IMR-90 (cell line): Measurements from ENCODE around the gene TAAR9. TPM values are rescaled to one million over a fixed set of nuclear protein-coding genes. Genes with fewer than 3 reads are reported as not detected.

Experiments
- ATAC-seq: fragments of 200-7000 bp; cut with Tn5 transposase; 2 replicates; pipeline ENCODE4 v1.9.1; 2020; ENCODE audit warnings: low read depth, mild to moderate bottlenecking, moderate library complexity
- BruUV-seq: library from RNA; stranded (reverse); fragments of 400-500 nt; replicated peaks from 2 replicates; lab custom pipeline; 2021; lab: Mats Ljungman, UMichigan
- CTCF ChIA-PET: fragments of 300-600 bp; formaldehyde crosslinking; extraction: SDS; loops from one replicate; lab custom pipeline; 2021; ENCODE audit warnings: antibody characterized with exemption; lab: Yijun Ruan, JAX
- POLR2A ChIA-PET: fragments of 300-600 bp; sonication (Branson Sonifier 250); formaldehyde crosslinking; loops from one replicate; lab custom pipeline; 2022; ENCODE audit warnings: antibody characterized with exemption; ENCODE audit not compliant: unreplicated experiment; lab: Charles Lee
- DNase-seq: peaks from one replicate; pipeline ENCODE4 v3.0.0; 2013
- H2AFZ ChIP-seq: replicated peaks from 2 replicates; pipeline ENCODE3; 2013; ENCODE audit warnings: low read length, mild to moderate bottlenecking; ENCODE audit not compliant: poor library complexity
- H2AK5ac ChIP-seq: 2 replicates; pipeline ENCODE4 v1.6.1; 2013; ENCODE audit warnings: low read depth, low read length, inconsistent platforms
- H2AK9ac ChIP-seq: replicated peaks from 2 replicates; pipeline ENCODE3; 2013; ENCODE audit warnings: mild to moderate bottlenecking, low read depth, low read length, moderate library complexity; ENCODE audit not compliant: poor library complexity
- H2BK120ac ChIP-seq: 2 replicates; pipeline ENCODE4 v1.6.1; 2013; ENCODE audit warnings: low read depth, low read length, inconsistent platforms
- H2BK15ac ChIP-seq: 3 replicates; pipeline ENCODE4 v1.6.1; 2013; ENCODE audit warnings: low read depth, low read length, inconsistent platforms
- H2BK20ac ChIP-seq: 2 replicates; pipeline ENCODE4 v1.6.1; 2013; ENCODE audit warnings: low read depth, mild to moderate bottlenecking, inconsistent platforms, low read length, moderate library complexity
- H2BK5ac ChIP-seq: 2 replicates; pipeline ENCODE4 v1.6.1; 2013; ENCODE audit warnings: mild to moderate bottlenecking, low read depth, low read length, inconsistent platforms; ENCODE audit not compliant: poor library complexity, severe bottlenecking
- H3K14ac ChIP-seq: replicated peaks from 2 replicates; pipeline ENCODE4 v1.6.1; 2013; ENCODE audit warnings: low read depth, low read length, inconsistent platforms
- H3K18ac ChIP-seq: 2 replicates; pipeline ENCODE4 v1.6.1; 2013; ENCODE audit warnings: low read depth, low read length, control low read depth
- H3K23ac ChIP-seq: 2 replicates; pipeline ENCODE4 v1.6.1; 2013; ENCODE audit warnings: low read depth, low read length, inconsistent platforms
- H3K27ac ChIP-seq: 2 replicates; pipeline ENCODE4 v1.5.1; 2013; ENCODE audit warnings: mild to moderate bottlenecking, control low read depth, low read length; ENCODE audit not compliant: insufficient read depth
- H3K27me3 ChIP-seq: 2 replicates; pipeline ENCODE4 v1.6.1; 2013; ENCODE audit warnings: low read length; ENCODE audit not compliant: control insufficient read depth, insufficient read depth
- H3K36me3 ChIP-seq: 2 replicates; pipeline ENCODE4 v1.6.1; 2013; ENCODE audit warnings: low read length, mixed read lengths; ENCODE audit not compliant: control insufficient read depth, insufficient read depth
- H3K4ac ChIP-seq: 2 replicates; pipeline ENCODE4 v1.6.1; 2013; ENCODE audit warnings: low read depth, low read length, inconsistent platforms
- H3K4me1 ChIP-seq: 2 replicates; pipeline ENCODE4 v1.6.1; 2013; ENCODE audit warnings: low read length, mixed read lengths; ENCODE audit not compliant: control insufficient read depth, insufficient read depth
- H3K4me2 ChIP-seq: 2 replicates; pipeline ENCODE4 v1.6.1; 2013; ENCODE audit warnings: low read depth, mild to moderate bottlenecking, control low read depth, low read length, moderate library complexity
- H3K4me3 ChIP-seq: 2 replicates; pipeline ENCODE4 v1.5.1; 2013; ENCODE audit warnings: low read depth, mild to moderate bottlenecking, control low read depth, low read length, moderate library complexity; ENCODE audit not compliant: insufficient read depth
- H3K56ac ChIP-seq: 2 replicates; pipeline ENCODE4 v1.6.1; 2013; ENCODE audit warnings: low read length, inconsistent platforms; ENCODE audit not compliant: insufficient read depth; ENCODE audit errors: extremely low read depth
- H3K79me1 ChIP-seq, 2 experiments: 2 replicates each; pipeline ENCODE4 v1.6.1; 2013; ENCODE audit warnings: low read length in 2 of 2, inconsistent platforms in 1 of 2, low read depth in 1 of 2
- H3K9ac ChIP-seq: 2 replicates; pipeline ENCODE4 v1.6.1; 2013; ENCODE audit warnings: low read depth, low read length, control low read depth
- H3K9me1 ChIP-seq: 2 replicates; pipeline ENCODE4 v1.6.1; 2013; ENCODE audit warnings: low read length, inconsistent platforms; ENCODE audit not compliant: insufficient read depth
- H3K9me3 ChIP-seq: 2 replicates; pipeline ENCODE4 v1.6.1; 2013; ENCODE audit warnings: low read length; ENCODE audit not compliant: control insufficient read depth, insufficient read depth
- H4K20me1 ChIP-seq: 2 replicates; pipeline ENCODE4 v1.6.1; 2013; ENCODE audit warnings: low read length, inconsistent platforms; ENCODE audit not compliant: insufficient read depth
- H4K5ac ChIP-seq: 2 replicates; pipeline ENCODE4 v1.6.1; 2013; ENCODE audit warnings: mild to moderate bottlenecking, low read depth, low read length, control low read depth
- H4K8ac ChIP-seq, 2 experiments: 2 replicates each; pipeline ENCODE4 v1.6.1; 2013; ENCODE audit warnings: low read depth in 2 of 2, low read length in 2 of 2, control low read depth in 1 of 2, inconsistent platforms in 1 of 2
- H4K91ac ChIP-seq: 2 replicates; pipeline ENCODE4 v1.6.1; 2013; ENCODE audit warnings: low read depth, low read length, inconsistent platforms; ENCODE audit not compliant: insufficient read depth
- BHLHE40 ChIP-seq: fragments of 150-350 bp; IDR thresholded peaks from 2 replicates; pipeline ENCODE4 v1.6.1; 2016; ENCODE audit warnings: mild to moderate bottlenecking, low read depth, low read length
- CHD1 ChIP-seq: IDR thresholded peaks from 2 replicates; pipeline ENCODE4 v1.6.1; 2012; ENCODE audit warnings: low read depth, low read length, improper control_type of control experiment
- FOS ChIP-seq: fragments of 150-350 bp; IDR thresholded peaks from 2 replicates; pipeline ENCODE4 v1.6.1; 2016; ENCODE audit warnings: low read depth, low read length
- MAFK ChIP-seq: IDR thresholded peaks from 2 replicates; pipeline ENCODE4 v1.6.1; 2012; ENCODE audit warnings: low read depth, low read length, improper control_type of control experiment
- MAZ ChIP-seq: IDR thresholded peaks from 2 replicates; pipeline ENCODE4 v1.6.1; 2012; ENCODE audit warnings: low read depth, mild to moderate bottlenecking, low read length, improper control_type of control experiment, moderate library complexity, borderline replicate concordance
- NFE2L2 ChIP-seq: fragments of 150-350 bp; IDR thresholded peaks from 2 replicates; pipeline ENCODE4 v1.6.1; 2016; ENCODE audit warnings: low read depth, mild to moderate bottlenecking, low read length
- POLR2A ChIP-seq: IDR thresholded peaks from 2 replicates; pipeline ENCODE4 v1.6.1; 2012; ENCODE audit warnings: mild to moderate bottlenecking, low read depth, low read length
- RAD21 ChIP-seq: IDR thresholded peaks from 2 replicates; pipeline ENCODE4 v1.6.1; 2012; ENCODE audit warnings: low read length, improper control_type of control experiment
- RCOR1 ChIP-seq: IDR thresholded peaks from 2 replicates; pipeline ENCODE4 v1.6.1; 2012; ENCODE audit warnings: mild to moderate bottlenecking, low read length, improper control_type of control experiment; ENCODE audit not compliant: insufficient replicate concordance
- RFX5 ChIP-seq: IDR thresholded peaks from 2 replicates; pipeline ENCODE4 v1.8.0; 2012; ENCODE audit warnings: low read depth, mild to moderate bottlenecking, low read length, moderate library complexity
- SMC3 ChIP-seq: fragments of 150-350 bp; IDR thresholded peaks from 2 replicates; pipeline ENCODE4 v1.6.1; 2016; ENCODE audit warnings: low read depth, mild to moderate bottlenecking, antibody characterized with exemption, low read length, moderate library complexity
- WGBS, 2 experiments: methylation state at CpG; one replicate each; pipeline versions ENCODE4 v1.1.5 to v1.1.7; 2013; ENCODE audit warnings: missing lambda C conversion rate in 2 of 2; ENCODE audit not compliant: insufficient read length in 1 of 2; ENCODE audit errors: extremely low coverage in 2 of 2; 5-methylcytosine and 5-hydroxymethylcytosine counted together
- dilution Hi-C: fragments of 300-500 bp; cut with HindIII; formaldehyde crosslinking; loops from one replicate; pipeline ENCODE4 v1.14.3; 2018; ENCODE audit warnings: low sequenced_read_pairs; ENCODE audit not compliant: unreplicated experiment
- in situ Hi-C: fragments of 300-500 bp; cut with MboI; formaldehyde crosslinking; loops from 3 replicates; pipeline ENCODE4 v1.14.3; 2019; ENCODE audit warnings: low sequenced_read_pairs, inconsistent platforms, mixed read lengths
- intact Hi-C: fragments of 100-400 bp; cut with micrococcal nuclease; formaldehyde crosslinking; loops from 2 replicates; pipeline ENCODE4 v1.10.0; 2022
- polyA plus RNA-seq, 3 experiments: library from polyadenylated mRNA; depleted of rRNA; stranded (reverse); fragments of >200 nt; gene quantifications; 2 replicates each; pipeline ENCODE4 v1.2.3, GENCODE V29; 2012; ENCODE audit warnings: low replicate concordance in 1 of 3
- total RNA-seq: library from RNA; depleted of rRNA; stranded (reverse); fragments of >200 nt; gene quantifications from 2 replicates; pipeline ENCODE4 v1.2.3, GENCODE V29; 2012
- TF ChIP-seq, protein P1 (sequence below): conservative IDR thresholded peaks from 2 replicates; pipeline ENCODE4 v1.5.1; 2012; ENCODE audit warnings: mild to moderate bottlenecking, low read depth, low read length, improper control_type of control experiment

The TAAR9 gene
- total and polyA plus RNA-seq, 2 of the 4 experiments (the other 2 are of a cell fraction): not detected

DNA sequence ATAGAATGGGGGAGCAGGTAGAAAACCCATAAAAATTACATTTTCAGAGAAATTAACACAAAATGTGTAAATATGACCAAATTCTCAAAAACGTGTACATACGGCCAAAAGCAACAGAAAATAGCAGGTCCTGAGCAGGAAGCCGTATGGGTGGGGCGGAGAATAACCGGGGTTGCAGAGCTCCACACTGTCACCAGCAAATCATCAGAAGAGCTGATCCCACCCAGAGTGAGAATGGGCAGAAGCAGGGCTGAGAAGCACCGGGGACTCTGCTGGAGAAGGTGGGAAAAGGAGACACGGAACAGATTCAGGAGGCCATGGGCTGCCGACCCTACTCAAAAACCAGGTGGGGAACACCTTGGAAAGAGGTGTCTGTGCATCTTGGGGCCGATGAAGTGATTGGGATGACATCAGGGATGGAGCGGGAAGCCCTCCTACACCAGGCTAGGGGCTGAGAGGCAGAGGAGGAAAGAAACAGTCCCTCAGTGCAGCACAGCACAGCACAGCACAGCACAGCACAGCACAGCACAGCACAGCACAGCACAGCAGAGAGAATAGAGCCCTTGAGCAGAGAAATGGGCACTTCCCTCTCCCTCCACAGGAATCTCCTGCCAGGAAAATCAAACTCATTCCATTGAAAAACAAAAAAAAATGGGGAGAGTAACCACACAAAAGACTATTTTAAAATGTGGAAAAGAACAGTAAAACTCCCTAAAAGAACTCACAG lies 47.4 kb upstream of the TAAR9 start:
- intact Hi-C loops (no loop called here), dilution Hi-C loops (loop anchor here (25.0 kb wide), 1 partner anchor 203 kb away; no protein-coding TSS in a partner anchor), in situ Hi-C loops (loop anchor here (25.0 kb wide), 1 partner anchor 803 kb away; no protein-coding TSS in a partner anchor)
- BruUV-seq: no TSS peak
- Histone ChIP-seq H4K8ac (no peak overlapping the region), H3K9me3 (no peaks in the 10 kb centered on the region), H2AK9ac (no peak overlapping the region), H4K20me1 (peaks cover 21% of the 10 kb centered on the region), H2AFZ (no peak overlapping the region), H3K18ac (no peak overlapping the region), H2BK15ac (no peak overlapping the region), H3K9me1 (peaks cover 17% of the 10 kb centered on the region), H3K79me1 (peaks cover 33 to 49% of the 10 kb centered on the region in 2 experiments), H4K5ac (no peak overlapping the region), H3K27me3 (no peaks in the 10 kb centered on the region), H4K91ac (no peak overlapping the region), H3K4ac (no peak overlapping the region), H3K23ac (no peak overlapping the region), H3K27ac (no peak overlapping the region), H3K4me1 (no peaks in the 10 kb centered on the region), H2AK5ac (no peak overlapping the region), H2BK120ac (no peak overlapping the region), H3K36me3 (peaks cover 8% of the 10 kb centered on the region; the same call in 1 of the 2 replicates), H3K4me2 (no peak overlapping the region), H3K4me3 (no peak overlapping the region), H2BK5ac (no peak overlapping the region), H2BK20ac (no peak overlapping the region), H3K56ac (no peak overlapping the region), H3K9ac (no peak overlapping the region), H3K14ac (no peak overlapping the region)
- TF ChIP-seq RCOR1: no peak
- TF ChIP-seq POLR2A: no peak
- no peak for TF ChIP-seq RAD21
- no peak for TF ChIP-seq MAFK
- TF ChIP-seq, protein P1, sequence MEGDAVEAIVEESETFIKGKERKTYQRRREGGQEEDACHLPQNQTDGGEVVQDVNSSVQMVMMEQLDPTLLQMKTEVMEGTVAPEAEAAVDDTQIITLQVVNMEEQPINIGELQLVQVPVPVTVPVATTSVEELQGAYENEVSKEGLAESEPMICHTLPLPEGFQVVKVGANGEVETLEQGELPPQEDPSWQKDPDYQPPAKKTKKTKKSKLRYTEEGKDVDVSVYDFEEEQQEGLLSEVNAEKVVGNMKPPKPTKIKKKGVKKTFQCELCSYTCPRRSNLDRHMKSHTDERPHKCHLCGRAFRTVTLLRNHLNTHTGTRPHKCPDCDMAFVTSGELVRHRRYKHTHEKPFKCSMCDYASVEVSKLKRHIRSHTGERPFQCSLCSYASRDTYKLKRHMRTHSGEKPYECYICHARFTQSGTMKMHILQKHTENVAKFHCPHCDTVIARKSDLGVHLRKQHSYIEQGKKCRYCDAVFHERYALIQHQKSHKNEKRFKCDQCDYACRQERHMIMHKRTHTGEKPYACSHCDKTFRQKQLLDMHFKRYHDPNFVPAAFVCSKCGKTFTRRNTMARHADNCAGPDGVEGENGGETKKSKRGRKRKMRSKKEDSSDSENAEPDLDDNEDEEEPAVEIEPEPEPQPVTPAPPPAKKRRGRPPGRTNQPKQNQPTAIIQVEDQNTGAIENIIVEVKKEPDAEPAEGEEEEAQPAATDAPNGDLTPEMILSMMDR: no peak
- no peak for TF ChIP-seq RFX5
- no peak for TF ChIP-seq MAZ
- no peak for TF ChIP-seq BHLHE40
- TF ChIP-seq FOS: no peak
- no peak for TF ChIP-seq CHD1
- no peak for TF ChIP-seq NFE2L2
- TF ChIP-seq SMC3: no peak
- 70% methylated on average over 2 of the region's 10 CpGs; no CpG with 5 or more reads in 1 of the 2 experiments for WGBS, 2 experiments
- ATAC-seq: peak; percentile 21
- DNase-seq: no peak
- ChIA-PET CTCF (no interaction called here), POLR2A (no interaction called here)
